ENCODE data around the gene AMY1C. TPM values are rescaled to one million over a fixed set of nuclear protein-coding genes. Genes with fewer than 3 reads are reported as not detected.
"Not testable (repeated sequence)": the region's sequence is repeated elsewhere in the genome, so short reads cannot be mapped to it uniquely, and the experiment has no call there.

AMY1C gene
- not detected in 2 replicates for total RNA-seq (2014; rRNA removed; shearing (Covaris generic))

DNA sequence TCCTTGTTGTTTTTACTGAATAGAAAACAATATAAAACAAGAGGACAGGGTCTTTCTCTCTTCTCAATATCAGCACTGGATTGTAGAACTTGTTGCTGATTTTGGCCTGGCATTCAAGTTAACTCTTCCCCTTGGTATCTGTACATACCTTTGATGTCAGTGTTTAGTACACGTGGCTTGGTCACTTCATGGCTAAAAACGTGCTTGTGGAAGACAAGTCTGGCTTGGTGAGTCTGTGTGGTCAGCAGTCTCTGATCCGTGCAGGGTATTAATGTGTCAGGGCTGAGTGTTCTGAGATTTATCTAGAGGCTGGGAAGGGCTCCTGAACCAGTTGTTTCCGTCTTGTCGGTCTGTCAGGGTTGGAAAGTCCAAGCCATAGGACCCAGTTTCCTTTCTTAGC, at the start of gene AMY1C:
Gene AMY1C (plus strand): TSS at position 301 of the 400 bp plus-strand sequence. CDS start 572 bp downstream, outside the sequence.
- not testable (repeated sequence) for DNase-seq; H3K27me3 ChIP-seq (ENCODE audit: control insufficient read depth, insufficient read depth, low read length); H3K36me3 ChIP-seq (replicated peaks; ENCODE audit: control insufficient read depth, insufficient read depth, low read length); H3K4me3 ChIP-seq (ENCODE audit: insufficient read depth, low read depth, low read length)

DNA sequence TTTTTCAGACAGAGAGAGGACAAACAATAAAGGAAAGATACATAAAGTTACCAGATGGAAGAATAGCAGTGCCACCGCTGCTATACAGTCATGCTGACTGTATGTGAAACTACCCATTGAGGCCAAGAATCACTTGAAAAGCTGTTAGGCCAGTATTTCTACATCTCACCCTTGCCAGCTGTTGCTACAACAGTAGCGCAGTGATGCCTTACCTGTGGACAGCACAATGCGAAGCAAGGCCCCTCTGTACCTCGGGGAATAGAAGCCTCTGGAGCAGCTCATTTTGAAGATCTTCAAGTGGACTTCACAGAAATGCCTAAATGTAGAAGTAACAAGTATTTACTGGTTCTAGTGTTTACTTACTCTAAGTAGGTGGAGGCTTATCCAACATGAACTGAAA, 49.0 kb upstream of the AMY1C start:
- not testable (repeated sequence) for H3K27me3 ChIP-seq (ENCODE audit: control insufficient read depth, insufficient read depth, low read length); H3K4me3 ChIP-seq (ENCODE audit: insufficient read depth, low read depth, low read length); DNase-seq; H3K36me3 ChIP-seq (replicated peaks; ENCODE audit: control insufficient read depth, insufficient read depth, low read length)

DNA sequence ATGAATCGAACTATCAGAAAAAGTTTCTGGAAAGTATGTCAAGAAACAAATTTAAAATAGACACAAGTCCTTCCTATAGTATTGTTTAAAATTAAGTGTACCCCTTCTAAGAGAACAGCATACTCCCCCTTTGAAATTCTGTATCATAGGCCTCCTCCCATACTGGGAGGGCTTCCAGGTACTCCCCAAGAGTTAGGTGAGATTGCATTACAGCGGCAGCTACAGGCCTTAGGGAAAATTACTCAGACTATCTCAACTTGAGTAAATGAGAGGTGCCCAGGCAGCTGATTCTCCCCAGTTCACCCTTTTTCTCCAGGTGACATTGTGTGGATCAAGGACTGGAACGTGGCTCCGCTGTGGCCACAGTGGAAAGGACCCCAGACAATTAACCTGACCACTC, 48.4 kb upstream of the AMY1C start:
- not testable (repeated sequence) for H3K36me3 ChIP-seq (replicated peaks; ENCODE audit: control insufficient read depth, insufficient read depth, low read length); H3K4me3 ChIP-seq (ENCODE audit: insufficient read depth, low read depth, low read length); DNase-seq; H3K27me3 ChIP-seq (ENCODE audit: control insufficient read depth, insufficient read depth, low read length)

DNA sequence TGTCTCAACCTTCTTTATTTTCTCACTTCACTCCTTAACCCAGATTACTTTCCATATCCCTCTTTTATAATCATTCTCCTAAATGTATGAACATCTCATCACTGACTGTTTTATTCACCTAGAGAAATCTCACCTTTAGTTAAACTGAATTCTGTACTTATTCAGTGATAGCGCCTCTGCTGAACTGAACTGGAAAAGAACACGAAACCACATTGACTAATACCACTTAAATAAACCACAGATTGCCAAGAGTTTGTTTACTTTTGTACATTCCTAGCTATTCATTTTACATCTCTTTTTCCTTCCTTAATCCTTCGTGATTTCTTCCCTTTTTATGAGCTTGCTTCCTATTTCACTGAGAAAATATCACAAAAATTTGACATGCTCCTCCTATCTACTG, 42.0 kb upstream of the AMY1C start:
- H3K27me3 ChIP-seq (ENCODE audit: control insufficient read depth, insufficient read depth, low read length); DNase-seq; H3K4me3 ChIP-seq (ENCODE audit: insufficient read depth, low read depth, low read length); H3K36me3 ChIP-seq (replicated peaks; ENCODE audit: control insufficient read depth, insufficient read depth, low read length): not testable (repeated sequence)

DNA sequence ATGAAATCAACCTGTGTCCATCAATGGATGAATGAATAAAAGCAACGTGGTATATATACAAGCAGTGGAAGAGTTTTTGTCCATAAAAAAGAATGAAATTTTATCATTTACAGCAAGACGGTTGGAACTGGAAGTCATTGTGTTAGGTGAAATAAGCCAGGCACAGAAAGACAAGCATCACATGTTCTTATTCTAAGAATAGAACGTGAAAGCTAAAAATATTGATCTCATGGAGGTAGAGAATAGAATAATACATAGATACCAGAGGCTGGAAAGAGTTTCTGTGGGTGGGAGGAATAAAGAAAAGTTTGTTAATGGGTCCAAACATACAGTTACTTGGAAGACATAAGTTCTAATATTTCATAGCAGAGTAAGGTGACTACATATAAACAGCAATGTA, 39.3 kb upstream of the AMY1C start:
- not testable (repeated sequence) for H3K4me3 ChIP-seq (ENCODE audit: insufficient read depth, low read depth, low read length); DNase-seq; H3K36me3 ChIP-seq (replicated peaks; ENCODE audit: control insufficient read depth, insufficient read depth, low read length); H3K27me3 ChIP-seq (ENCODE audit: control insufficient read depth, insufficient read depth, low read length)

DNA sequence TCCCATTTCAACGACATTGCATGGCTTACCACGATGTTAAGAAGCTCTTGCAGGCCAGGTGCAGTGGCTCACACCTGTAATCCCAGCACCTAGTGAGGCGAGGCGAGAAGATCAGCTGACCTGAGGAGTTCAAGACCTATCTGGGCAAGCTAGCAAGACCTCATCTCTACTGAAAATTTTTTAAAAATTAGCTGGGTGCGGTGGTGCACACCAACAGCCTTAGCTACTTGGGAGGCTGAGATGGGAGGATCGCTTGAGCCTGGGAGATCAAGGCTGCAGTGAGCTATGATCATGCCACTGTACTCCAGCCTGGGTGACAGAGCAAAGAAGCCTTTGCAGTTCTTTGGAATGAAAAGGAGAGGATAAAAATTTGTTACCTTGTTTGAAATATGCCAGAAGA, 32.3 kb upstream of the AMY1C start:
- DNase-seq; H3K4me3 ChIP-seq (ENCODE audit: insufficient read depth, low read depth, low read length): not testable (repeated sequence)

DNA sequence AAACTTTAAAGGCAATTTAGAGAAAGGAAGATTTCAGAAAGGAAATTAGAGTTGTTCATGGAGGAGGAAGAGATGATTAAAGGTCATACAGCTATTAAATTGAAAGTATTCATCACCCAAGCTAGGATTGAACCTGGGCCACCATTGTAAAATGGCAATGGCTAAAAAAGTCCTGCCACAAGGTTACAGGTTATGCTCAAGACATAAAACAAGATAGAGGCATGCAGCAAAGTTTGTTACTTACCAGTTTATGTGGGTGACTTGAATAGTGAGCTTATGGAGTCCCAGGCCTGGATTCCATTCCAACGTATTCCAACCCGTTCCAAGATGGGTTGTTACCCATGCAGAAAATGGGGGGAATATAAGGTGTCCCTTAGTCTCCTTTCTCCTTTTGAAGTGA, 28.2 kb upstream of the AMY1C start:
- not testable (repeated sequence) for DNase-seq; H3K27me3 ChIP-seq (ENCODE audit: control insufficient read depth, insufficient read depth, low read length); H3K4me3 ChIP-seq (ENCODE audit: insufficient read depth, low read depth, low read length); H3K36me3 ChIP-seq (replicated peaks; ENCODE audit: control insufficient read depth, insufficient read depth, low read length)

More for the DNA sequence above, 32.3 kb upstream of the AMY1C start:
- H3K36me3 ChIP-seq (replicated peaks; ENCODE audit: control insufficient read depth, insufficient read depth, low read length); H3K27me3 ChIP-seq (ENCODE audit: control insufficient read depth, insufficient read depth, low read length): not testable (repeated sequence)

DNA sequence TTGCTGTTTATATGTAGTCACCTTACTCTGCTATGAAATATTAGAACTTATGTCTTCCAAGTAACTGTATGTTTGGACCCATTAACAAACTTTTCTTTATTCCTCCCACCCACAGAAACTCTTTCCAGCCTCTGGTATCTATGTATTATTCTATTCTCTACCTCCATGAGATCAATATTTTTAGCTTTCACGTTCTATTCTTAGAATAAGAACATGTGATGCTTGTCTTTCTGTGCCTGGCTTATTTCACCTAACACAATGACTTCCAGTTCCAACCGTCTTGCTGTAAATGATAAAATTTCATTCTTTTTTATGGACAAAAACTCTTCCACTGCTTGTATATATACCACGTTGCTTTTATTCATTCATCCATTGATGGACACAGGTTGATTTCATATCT, 14.4 kb upstream of the AMY1C start:
- not testable (repeated sequence) for H3K27me3 ChIP-seq (ENCODE audit: control insufficient read depth, insufficient read depth, low read length); H3K36me3 ChIP-seq (replicated peaks; ENCODE audit: control insufficient read depth, insufficient read depth, low read length); H3K4me3 ChIP-seq (ENCODE audit: insufficient read depth, low read depth, low read length); DNase-seq

DNA sequence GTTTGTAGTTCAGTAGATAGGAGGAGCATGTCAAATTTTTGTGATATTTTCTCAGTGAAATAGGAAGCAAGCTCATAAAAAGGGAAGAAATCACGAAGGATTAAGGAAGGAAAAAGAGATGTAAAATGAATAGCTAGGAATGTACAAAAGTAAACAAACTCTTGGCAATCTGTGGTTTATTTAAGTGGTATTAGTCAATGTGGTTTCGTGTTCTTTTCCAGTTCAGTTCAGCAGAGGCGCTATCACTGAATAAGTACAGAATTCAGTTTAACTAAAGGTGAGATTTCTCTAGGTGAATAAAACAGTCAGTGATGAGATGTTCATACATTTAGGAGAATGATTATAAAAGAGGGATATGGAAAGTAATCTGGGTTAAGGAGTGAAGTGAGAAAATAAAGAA, 11.7 kb upstream of the AMY1C start:
- H3K36me3 ChIP-seq (replicated peaks; ENCODE audit: control insufficient read depth, insufficient read depth, low read length); H3K4me3 ChIP-seq (ENCODE audit: insufficient read depth, low read depth, low read length); H3K27me3 ChIP-seq (ENCODE audit: control insufficient read depth, insufficient read depth, low read length); DNase-seq: not testable (repeated sequence)

DNA sequence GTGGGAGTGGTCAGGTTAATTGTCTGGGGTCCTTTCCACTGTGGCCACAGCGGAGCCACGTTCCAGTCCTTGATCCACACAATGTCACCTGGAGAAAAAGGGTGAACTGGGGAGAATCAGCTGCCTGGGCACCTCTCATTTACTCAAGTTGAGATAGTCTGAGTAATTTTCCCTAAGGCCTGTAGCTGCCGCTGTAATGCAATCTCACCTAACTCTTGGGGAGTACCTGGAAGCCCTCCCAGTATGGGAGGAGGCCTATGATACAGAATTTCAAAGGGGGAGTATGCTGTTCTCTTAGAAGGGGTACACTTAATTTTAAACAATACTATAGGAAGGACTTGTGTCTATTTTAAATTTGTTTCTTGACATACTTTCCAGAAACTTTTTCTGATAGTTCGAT, 5.2 kb upstream of the AMY1C start:
- H3K36me3 ChIP-seq (replicated peaks; ENCODE audit: control insufficient read depth, insufficient read depth, low read length); H3K27me3 ChIP-seq (ENCODE audit: control insufficient read depth, insufficient read depth, low read length); DNase-seq; H3K4me3 ChIP-seq (ENCODE audit: insufficient read depth, low read depth, low read length): not testable (repeated sequence)

DNA sequence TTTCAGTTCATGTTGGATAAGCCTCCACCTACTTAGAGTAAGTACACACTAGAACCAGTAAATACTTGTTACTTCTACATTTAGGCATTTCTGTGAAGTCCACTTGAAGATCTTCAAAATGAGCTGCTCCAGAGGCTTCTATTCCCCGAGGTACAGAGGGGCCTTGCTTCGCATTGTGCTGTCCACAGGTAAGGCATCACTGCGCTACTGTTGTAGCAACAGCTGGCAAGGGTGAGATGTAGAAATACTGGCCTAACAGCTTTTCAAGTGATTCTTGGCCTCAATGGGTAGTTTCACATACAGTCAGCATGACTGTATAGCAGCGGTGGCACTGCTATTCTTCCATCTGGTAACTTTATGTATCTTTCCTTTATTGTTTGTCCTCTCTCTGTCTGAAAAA, 4.7 kb upstream of the AMY1C start:
- DNase-seq; H3K4me3 ChIP-seq (ENCODE audit: insufficient read depth, low read depth, low read length); H3K36me3 ChIP-seq (replicated peaks; ENCODE audit: control insufficient read depth, insufficient read depth, low read length); H3K27me3 ChIP-seq (ENCODE audit: control insufficient read depth, insufficient read depth, low read length): not testable (repeated sequence)

DNA sequence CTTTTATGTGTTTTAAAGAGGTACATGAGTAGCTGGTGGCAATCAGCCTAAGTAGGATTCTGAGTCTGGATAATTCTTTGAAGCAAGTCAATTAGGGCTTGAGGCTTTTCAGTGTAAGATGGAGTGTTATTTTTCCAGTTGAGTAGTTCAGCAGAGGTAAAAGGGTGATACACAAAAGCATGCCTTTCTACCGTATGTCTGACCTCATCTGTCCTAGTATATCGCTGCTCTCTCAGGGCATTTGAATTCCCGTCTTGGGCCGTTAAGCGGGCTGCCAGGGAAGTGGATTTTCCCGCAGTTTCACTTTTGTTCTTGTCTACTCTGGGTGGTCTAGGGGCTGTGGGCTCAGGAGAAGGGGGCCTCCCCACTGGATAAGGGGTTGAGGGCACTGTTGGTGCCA, 1.4 kb upstream of the AMY1C start:
- H3K4me3 ChIP-seq (ENCODE audit: insufficient read depth, low read depth, low read length); DNase-seq; H3K36me3 ChIP-seq (replicated peaks; ENCODE audit: control insufficient read depth, insufficient read depth, low read length); H3K27me3 ChIP-seq (ENCODE audit: control insufficient read depth, insufficient read depth, low read length): not testable (repeated sequence)

DNA sequence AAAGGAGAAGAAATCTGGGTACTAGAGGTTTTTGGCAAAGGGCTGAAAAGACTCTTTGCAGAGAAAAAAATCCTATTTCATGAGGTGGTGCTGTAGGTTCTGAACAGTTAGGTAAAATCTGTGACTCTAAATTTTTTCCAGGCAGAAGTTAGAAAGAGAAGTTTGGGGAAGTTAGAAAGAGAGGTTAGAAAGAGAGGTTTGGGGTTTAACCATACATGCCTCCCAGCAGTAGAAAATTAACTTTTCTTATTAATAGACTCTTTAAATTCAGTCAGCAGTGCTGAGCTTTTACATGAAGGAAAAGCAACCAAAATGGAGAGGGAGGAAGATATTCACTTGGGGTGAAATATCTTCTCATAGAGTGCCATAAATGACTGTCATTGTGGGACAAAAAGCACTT, 12.2 kb downstream of the AMY1C start:
- Histone ChIP-seq H3K36me3 (replicated peaks; ENCODE audit: control insufficient read depth, insufficient read depth, low read length) (no peaks in the 10 kb centered on the region), H3K27me3 (ENCODE audit: control insufficient read depth, insufficient read depth, low read length) (no peaks in the 10 kb centered on the region), H3K4me3 (ENCODE audit: insufficient read depth, low read depth, low read length) (no peak overlapping the region)
- no peak for DNase-seq

DNA sequence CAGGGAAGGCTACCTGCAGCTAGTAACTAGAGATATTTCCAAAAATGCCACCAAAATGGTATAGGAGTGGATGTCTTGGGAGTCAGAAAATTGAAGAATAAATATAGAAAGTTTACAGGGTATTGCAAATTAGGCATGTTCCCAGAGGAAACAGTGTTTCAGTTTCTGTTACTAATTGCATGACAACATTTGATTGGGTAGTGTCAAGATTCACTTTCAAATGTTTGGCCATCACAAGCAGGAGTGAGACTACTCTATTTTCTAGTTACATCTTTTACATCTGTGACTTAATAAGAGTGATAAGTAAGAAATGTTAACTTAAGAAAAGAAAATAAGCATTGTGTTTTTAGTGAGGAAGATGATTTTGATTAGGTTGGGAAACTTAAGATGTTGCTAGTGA, 30.2 kb downstream of the AMY1C start:
- Histone ChIP-seq H3K4me3 (ENCODE audit: insufficient read depth, low read depth, low read length) (no peak overlapping the region), H3K27me3 (ENCODE audit: control insufficient read depth, insufficient read depth, low read length) (no peaks in the 10 kb centered on the region), H3K36me3 (replicated peaks; ENCODE audit: control insufficient read depth, insufficient read depth, low read length) (no peaks in the 10 kb centered on the region)
- DNase-seq, result no peak

DNA sequence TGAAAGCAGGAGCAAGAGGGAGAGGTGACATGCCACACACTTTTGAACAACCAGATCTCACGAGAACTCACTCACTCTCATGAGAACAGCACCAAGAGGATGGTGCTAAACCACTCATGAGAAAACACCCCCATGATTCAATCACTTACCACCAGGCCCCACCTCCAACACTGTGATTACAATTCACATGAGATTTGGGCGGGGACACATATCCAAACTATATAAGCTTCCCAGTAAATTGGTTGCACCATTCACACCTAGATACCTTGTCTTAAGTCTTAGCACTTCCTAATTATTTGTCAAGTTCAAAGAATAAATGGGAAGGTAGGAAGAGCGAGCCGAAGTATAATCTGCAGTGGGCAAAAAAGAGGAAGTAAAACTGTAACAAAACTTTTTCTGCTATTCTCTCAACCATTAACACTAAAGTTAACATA, 34.3 kb downstream of the AMY1C start:
- Histone ChIP-seq H3K36me3 (replicated peaks; ENCODE audit: control insufficient read depth, insufficient read depth, low read length) (no peaks in the 10 kb centered on the region), H3K27me3 (ENCODE audit: control insufficient read depth, insufficient read depth, low read length) (no peaks in the 10 kb centered on the region), H3K4me3 (ENCODE audit: insufficient read depth, low read depth, low read length) (no peak overlapping the region)
- DNase-seq, result no peak

DNA sequence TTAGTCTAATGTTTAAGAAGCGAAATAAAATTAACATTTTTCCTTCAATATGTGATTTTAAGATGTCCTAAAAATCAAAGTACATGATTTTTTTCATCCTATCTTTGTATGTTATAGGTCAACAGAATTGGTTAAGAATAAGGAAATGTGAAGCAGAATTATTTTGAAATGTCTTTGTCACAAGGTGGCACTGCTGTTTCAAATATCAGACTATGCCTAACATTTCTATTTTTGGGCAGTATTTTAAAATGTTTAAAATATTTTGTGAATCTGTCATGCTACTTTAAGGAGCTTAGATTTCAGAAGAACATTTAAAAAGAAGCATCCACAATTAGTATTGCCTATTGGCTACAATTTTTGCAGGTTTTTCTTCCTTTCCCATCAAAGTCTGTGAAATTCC, 38.7 kb downstream of the AMY1C start:
- Histone ChIP-seq H3K36me3 (replicated peaks; ENCODE audit: control insufficient read depth, insufficient read depth, low read length) (no peaks in the 10 kb centered on the region), H3K27me3 (ENCODE audit: control insufficient read depth, insufficient read depth, low read length) (no peaks in the 10 kb centered on the region), H3K4me3 (ENCODE audit: insufficient read depth, low read depth, low read length) (no peak overlapping the region)
- DNase-seq, result no peak
